ENCODE measurements around the gene CNPPD1. TPM values are rescaled to one million over a fixed set of nuclear protein-coding genes. Genes with fewer than 3 reads are reported as not detected.

The CNPPD1 gene
- total RNA-seq: 22.5 and 35.6 TPM in 2 replicates

DNA sequence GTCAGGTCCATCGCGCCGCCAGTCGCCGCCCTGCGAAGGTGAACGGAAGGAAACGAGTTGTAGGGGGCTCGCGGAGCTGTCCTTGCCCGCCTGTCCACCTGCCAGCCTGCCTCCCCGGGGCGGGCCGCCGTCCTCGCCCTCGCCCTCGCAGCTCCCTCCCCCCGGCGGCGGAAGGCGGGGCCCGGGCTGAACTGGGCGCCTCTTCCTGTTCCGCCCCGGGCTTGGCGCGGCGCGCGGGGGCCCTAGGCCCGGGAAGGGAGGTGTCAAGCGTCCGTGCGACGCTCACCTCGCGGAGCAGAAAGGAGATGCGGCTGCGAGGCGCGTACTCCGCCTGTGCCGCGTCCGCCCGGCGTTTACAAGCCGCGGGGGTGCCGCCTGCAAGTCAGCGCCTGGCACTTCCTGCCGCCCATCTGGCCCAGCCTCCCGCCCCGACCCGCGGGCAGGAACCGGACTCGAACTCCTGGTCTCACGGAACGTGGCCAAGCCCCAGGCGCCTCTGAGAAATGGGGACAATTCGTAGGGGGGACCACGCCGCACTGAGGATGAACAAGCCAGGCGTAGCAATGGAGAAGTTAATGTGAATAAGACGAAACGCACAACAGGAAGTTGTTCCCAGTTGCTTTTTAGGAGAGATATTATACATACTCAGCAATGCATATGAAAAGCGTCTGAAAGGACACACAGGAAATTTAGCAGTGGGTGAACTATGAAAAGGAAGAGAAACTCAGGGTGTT is at the start of gene CNPPD1:
CNPPD1 (minus strand) TSS at position 108 of the 734 bp plus-strand sequence; CDS start at position 11, 97 bp downstream.

DNA sequence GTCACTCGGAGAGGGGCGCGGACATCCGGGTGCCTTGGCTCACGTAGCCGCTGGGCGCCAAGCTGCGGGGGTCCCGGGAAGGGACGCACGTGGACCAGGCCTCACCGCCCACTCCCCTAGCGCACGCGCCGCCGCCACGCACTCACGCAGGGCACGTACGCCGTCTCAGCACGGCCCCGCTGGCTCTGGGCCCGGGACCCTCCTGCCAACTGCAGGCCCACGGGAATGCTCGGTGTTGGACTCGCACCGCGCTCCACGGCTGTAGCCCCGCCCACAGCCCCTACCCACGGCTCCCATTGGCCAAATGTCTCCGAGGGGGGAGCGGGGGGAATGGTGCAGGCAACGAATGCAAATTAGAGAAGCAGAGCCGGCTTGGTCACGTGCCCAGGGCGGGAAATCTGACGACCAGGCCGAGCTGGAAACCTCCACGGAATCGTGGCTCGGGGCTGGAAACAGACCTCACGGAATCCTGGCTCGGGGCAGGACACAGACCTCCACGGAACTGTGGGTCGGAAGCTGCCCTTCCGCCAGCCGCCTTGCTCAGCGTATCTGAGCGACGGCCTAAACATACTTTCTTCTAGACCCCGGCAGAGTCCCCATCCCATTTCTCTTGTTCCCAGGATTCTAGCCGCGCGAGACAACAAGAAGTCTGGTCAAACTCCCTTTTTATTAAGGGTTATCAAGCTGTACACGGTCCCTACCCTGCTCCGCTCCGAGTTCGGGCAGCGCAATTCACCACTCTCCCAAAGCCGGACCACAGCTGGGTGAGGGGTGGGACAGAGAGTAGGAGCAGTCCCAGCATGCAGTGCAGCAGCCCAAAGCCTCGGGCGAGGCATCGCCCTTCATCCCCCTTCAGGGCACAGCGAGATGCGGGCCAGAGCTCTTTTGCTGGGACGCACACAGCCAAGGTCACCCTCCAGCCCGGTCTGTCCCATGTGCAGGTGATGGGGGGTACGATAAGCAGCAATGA is 42.3 kb upstream of the CNPPD1 start, which contains the start of gene ABCB6:
ABCB6 (minus strand) TSS at position 227 of the 970 bp plus-strand sequence. CDS start 285 bp downstream, outside the sequence.

DNA sequence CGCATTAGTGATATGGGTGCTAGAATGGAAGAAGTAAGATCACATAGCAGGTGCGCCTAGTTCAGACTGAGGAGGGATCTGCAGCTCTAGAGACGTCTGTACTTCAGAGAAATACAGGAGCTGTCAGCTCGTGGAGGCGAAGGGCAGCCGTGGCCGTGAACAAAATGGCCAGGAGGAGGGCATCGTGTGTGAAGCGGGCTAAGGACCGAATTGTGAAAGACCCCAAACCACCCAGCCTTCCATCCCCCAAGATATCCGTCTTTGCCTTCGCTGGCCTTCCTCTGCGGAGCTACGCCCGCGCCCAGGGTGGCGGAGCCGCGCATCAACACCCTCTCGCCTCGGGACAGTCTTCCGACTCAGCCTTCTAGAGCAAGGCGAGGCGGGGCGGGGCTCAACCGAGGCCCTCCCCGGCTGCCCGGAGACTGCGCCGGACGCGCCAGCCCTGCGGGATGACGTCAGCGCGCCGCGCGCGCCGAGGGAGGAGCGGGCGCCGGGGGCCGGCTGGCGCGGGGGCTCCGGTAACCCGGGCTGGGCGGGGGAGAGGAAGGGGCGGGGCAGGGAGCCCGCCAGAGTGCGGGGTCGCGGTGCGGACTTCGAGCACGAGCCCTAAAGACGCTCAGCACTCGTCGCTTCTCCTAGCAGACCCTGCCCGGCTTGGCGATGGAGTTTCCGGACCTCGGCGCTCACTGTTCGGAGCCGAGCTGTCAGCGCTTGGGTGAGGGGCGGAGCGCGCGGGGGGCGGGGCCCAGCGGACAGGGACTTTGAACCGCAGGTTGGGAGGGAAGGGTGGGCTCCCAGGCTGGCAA is 29.8 kb upstream of the CNPPD1 start, which contains the start of gene ZFAND2B:
ZFAND2B (plus strand) TSS at position 455 of the 806 bp plus-strand sequence; CDS start at position 661, 206 bp downstream.

DNA sequence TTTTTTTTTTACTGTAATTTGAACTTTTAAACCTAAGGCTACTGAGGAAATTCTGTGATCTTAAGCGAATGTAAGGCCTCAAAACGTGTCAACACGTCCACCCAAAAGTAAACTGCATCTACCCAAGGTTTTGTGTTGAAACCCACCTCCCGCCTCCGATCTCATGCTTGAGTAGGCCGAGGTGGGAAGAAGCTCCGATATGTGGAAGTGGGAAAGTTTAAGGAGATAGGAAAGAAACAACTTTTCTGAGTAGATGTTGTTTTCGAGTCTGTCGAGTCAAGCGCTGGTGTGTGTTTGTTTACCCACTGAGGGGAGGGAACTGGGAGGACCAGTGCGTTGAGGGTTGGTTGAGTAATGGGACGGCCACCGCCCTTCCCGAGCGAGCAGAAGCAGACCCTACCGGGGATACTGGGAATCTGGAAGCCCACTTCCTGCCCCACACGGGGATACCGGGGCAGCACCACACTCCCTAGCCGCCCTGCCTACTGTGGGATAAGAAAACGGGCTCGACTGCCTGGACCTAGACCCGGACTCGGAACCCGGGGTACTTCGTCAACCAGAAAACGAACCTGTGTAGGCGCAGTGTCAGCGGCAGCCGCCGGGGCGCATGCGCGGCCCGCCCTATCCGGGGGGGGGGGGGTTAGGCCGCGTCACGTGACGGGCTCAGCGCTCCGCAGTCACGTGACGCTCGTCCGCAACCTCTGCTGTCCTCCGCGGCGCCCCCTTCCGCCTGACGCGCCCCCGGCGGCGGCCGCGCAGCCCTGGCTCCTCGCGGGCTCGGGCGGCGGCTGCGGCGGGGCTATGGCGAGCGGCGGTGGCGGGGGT is 1.0 kb upstream of the CNPPD1 start, which contains the start of gene RETREG2:
RETREG2 (plus strand) TSS at position 724 of the 825 bp plus-strand sequence; CDS start at position 802, 78 bp downstream.

DNA sequence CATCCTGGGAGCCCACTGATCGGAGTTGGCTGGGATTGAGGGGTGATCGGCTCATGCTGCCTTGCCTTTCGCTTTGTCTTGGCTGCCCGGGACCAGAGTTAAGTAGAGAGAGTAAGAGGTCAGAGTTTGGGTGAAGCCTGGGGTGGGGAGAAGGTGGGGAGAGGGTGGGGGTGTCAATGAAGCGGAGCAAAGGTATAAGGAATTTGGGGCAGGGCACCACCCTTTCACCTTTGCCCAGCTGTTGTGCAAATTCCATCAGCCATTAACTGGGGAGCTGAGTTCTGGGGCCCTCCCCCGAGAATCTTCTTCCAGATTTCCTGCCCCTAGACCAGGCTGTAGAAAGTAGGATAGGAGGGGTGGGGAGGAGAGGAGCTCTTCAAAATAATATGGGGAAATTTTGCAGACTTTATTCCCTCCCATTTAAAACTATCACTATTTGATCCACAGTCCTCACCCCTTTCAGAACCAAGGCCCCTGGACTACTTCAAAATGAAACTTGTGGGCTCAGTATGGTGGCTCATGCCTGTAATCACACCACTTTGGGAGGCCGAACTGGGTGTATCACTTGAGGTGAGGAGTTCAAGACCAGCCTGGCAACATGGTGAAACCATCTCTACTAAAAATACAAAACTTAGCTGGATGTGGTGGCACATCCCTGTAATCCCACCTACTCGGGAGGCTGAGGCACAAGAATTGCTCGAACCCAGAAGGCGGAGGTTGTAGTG is 6.6 kb downstream of the CNPPD1 start, which contains the start of gene SLC23A3:
SLC23A3 (minus strand) TSS at position 100 of the 725 bp plus-strand sequence; CDS start at position 55, 45 bp downstream.

DNA sequence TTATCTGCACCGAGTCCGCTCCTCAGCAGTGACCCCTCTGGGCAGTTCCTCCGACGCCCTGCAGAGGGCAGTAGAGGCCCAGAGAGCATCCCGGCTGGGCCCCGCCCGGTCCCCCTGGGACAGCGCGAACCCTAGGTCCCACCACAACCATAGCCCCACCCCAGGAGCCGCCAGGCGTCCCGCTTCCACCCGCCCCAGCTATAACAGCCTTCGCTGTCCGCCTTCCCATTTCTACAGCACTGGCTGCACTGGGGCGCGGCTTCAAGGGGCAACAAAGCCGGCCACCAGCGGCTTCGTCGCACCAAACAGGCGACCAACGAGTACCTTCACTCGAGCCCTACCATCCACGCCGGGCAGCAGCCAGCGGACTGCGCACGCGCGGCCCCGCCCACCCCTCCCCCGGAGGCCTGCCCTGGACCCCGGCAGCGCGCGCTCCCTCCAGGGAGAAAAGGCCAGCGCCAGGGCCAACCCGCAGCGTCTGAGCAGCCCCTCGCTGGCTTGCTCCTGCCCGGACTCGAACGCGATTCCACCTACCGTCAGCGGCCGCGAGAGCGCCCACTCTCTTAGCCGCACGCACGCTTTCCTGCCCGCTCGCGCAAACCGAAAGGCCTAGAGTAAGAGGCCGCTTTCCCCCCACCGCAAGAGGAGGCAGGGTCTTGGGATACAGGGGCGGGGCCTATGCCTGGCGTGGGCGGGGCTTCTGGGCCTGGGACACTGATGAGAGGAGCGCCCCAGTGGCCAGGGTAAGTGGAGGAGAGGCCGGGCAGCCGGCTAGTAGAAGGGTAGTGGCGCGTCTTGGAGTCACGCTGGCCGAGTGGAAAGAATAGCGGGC is 16.3 kb downstream of the CNPPD1 start, which contains the start of gene NHEJ1:
NHEJ1 (minus strand) TSS at position 630 of the 832 bp plus-strand sequence. CDS start 2,453 bp downstream, outside the sequence.

Other genes with a start within 250 kb of the CNPPD1 start
- under 0.01 and 0.17 TPM in 2 replicates for gene CDK5R2, start 217.3 kb downstream of the CNPPD1 start, total RNA-seq
- gene FEV, start 191.7 kb downstream of the CNPPD1 start, total RNA-seq: under 0.01 TPM in 1 of 2 replicates, not detected in the other
- not detected in 2 replicates for gene CRYBA2, start 183.5 kb downstream of the CNPPD1 start, total RNA-seq
- under 0.01 TPM in 1 of 2 replicates, not detected in the other for gene CFAP65, start 135.4 kb downstream of the CNPPD1 start, total RNA-seq
- gene IHH, start 116.0 kb downstream of the CNPPD1 start, total RNA-seq: under 0.01 TPM in 1 of 2 replicates, not detected in the other
- gene NHEJ1, start 16.1 kb downstream of the CNPPD1 start, total RNA-seq: 21.1 and 28.3 TPM in 2 replicates
- gene SLC23A3, start 6.9 kb downstream of the CNPPD1 start, total RNA-seq: 1.2 and 2.0 TPM in 2 replicates
- 82.5 and 128 TPM in 2 replicates for gene RETREG2, start 1.4 kb upstream of the CNPPD1 start, total RNA-seq
- gene ZFAND2B, start 29.9 kb upstream of the CNPPD1 start, total RNA-seq: 24.5 and 25.9 TPM in 2 replicates
- gene ABCB6, start 42.0 kb upstream of the CNPPD1 start, total RNA-seq: 35.3 and 57.1 TPM in 2 replicates
- gene ATG9A, start 52.7 kb upstream of the CNPPD1 start, total RNA-seq: 34.9 and 49.1 TPM in 2 replicates
- gene ANKZF1, start 52.9 kb upstream of the CNPPD1 start, total RNA-seq: 25.3 and 30.3 TPM in 2 replicates
- gene GLB1L, start 68.5 kb upstream of the CNPPD1 start, total RNA-seq: 27.6 and 33.6 TPM in 2 replicates
- gene STK16, start 68.6 kb upstream of the CNPPD1 start, total RNA-seq: 33.9 and 51.2 TPM in 2 replicates
- 0.17 TPM in 1 of 2 replicates, not detected in the other for gene TUBA4B, start 76.3 kb upstream of the CNPPD1 start, total RNA-seq
- 50.2 and 55.1 TPM in 2 replicates for gene TUBA4A, start 77.0 kb upstream of the CNPPD1 start, total RNA-seq
- gene DNAJB2, start 102.4 kb upstream of the CNPPD1 start, total RNA-seq: 49.0 and 136 TPM in 2 replicates
- 3.6 and 23.8 TPM in 2 replicates for gene PTPRN, start 132.5 kb upstream of the CNPPD1 start, total RNA-seq
- not detected in 2 replicates for gene RESP18, start 155.8 kb upstream of the CNPPD1 start, total RNA-seq
- 90.3 and 157 TPM in 2 replicates for gene DNPEP, start 211.0 kb upstream of the CNPPD1 start, total RNA-seq
- 1.6 and 6.3 TPM in 2 replicates for gene DES, start 241.5 kb upstream of the CNPPD1 start, total RNA-seq

Data from smooth muscle cell of trachea (primary cell).